Cardiac fibroblast (primary cell): ENCODE data around the gene UPP1.
A peak's percentile ranks its signal among the peaks of the same experiment; 100 is the strongest.
"Not testable (repeated sequence)": the region's sequence is repeated elsewhere in the genome, so short reads cannot be mapped to it uniquely, and the experiment has no call there.

Experiments used
- DNase-seq, 2 donors: peaks; one replicate each; pipeline versions ENCODE4 v3.0.0 to v3.0.0-alpha.2; 2010; ENCODE audit warnings: low read depth in 2 of 2
- H3K4me3 ChIP-seq, 2 donors: replicated peaks in 1 of 2; 1 replicate in 1 of 2; 2 replicates in 1 of 2; pipeline ENCODE4 v1.5.1; 2011; ENCODE audit warnings: low read depth in 2 of 2, low read length in 2 of 2, mild to moderate bottlenecking in 2 of 2, moderate library complexity in 1 of 2
- CTCF ChIP-seq: IDR thresholded peaks from one replicate; pipeline ENCODE4 v1.5.1; 2011; ENCODE audit warnings: low read depth, mild to moderate bottlenecking, low read length, inconsistent platforms

UPP1 gene

GRCh38 chr7:48114115-48114514, 25.1 kb downstream of the UPP1 start:
- H3K4me3 ChIP-seq, result no peak overlapping the region
- DNase-seq, result no peak
- no peak for TF ChIP-seq CTCF

- TF ChIP-seq CTCF, result no peak
Measured at GRCh38 chr7:48114589-48114988, 25.5 kb downstream of the UPP1 start.

GRCh38 chr7:48116043-48116442, 27.0 kb downstream of the UPP1 start:
- H3K4me3 ChIP-seq, result no peak overlapping the region
- TF ChIP-seq CTCF, result no peak
- DNase-seq, result no peak

More at GRCh38 chr7:48114589-48114988, 25.5 kb downstream of the UPP1 start:
- no peak for DNase-seq
- no peak overlapping the region for H3K4me3 ChIP-seq

- TF ChIP-seq CTCF, result no peak
- H3K4me3 ChIP-seq, result no peak overlapping the region
- DNase-seq, result no peak
Measured at GRCh38 chr7:48118041-48118440, 29.0 kb downstream of the UPP1 start.

GRCh38 chr7:48120536-48120935, 31.5 kb downstream of the UPP1 start:
- not testable (repeated sequence) for DNase-seq, H3K4me3 ChIP-seq

- no peak overlapping the region for H3K4me3 ChIP-seq
- no peak for DNase-seq
- TF ChIP-seq CTCF, result no peak
Measured at GRCh38 chr7:48126037-48126436, 37.0 kb downstream of the UPP1 start.

GRCh38 chr7:48130658-48131108, 41.6 kb downstream of the UPP1 start:
- TF ChIP-seq CTCF, result no peak

More at GRCh38 chr7:48130658-48131108, 41.6 kb downstream of the UPP1 start:
- no peak overlapping the region for H3K4me3 ChIP-seq
- peak in 1 of 2 donors; percentile 20 for DNase-seq
